ENCODE measurements around the gene RNF167.

DNA sequence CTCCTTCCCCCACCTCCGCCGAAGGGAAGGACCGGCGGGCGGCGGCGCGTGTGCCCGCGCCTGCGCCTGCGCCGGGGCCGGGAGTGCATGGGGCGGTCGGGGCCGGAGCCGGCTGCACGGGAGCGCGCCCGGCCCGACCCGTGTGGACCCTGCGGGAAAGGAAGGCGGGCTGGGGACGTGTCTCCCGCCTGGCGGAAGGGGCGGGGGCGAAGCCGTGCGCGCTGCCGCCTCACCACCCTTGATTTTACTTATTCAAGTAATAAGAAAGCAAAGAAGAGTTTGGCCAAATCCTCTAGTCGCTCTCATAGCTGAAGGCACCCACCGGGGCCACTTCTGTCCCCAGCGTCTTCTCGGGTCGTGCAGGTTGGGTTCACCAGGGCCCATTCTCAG is 8.9 kb downstream of the RNF167 start:
- TF ChIP-seq CTCF (IDR thresholded peaks at IDR 0.05; ENCODE audit: control extremely low read depth in 1 of 3, insufficient read depth in 1 of 3, low read depth in 1 of 3, low read length in 3 of 3) (no peak), EP300 (IDR thresholded peaks at IDR 0.05; ENCODE audit: borderline replicate concordance in 1 of 2, low read depth in 2 of 2, low read length in 2 of 2) (no peak)
